ENCODE measurements around the gene PKD1. TPM values are rescaled to one million over a fixed set of nuclear protein-coding genes. Genes with fewer than 3 reads are reported as not detected.

The PKD1 gene
- total RNA-seq, 1 donor from 2014 or later: 80.2 TPM

DNA sequence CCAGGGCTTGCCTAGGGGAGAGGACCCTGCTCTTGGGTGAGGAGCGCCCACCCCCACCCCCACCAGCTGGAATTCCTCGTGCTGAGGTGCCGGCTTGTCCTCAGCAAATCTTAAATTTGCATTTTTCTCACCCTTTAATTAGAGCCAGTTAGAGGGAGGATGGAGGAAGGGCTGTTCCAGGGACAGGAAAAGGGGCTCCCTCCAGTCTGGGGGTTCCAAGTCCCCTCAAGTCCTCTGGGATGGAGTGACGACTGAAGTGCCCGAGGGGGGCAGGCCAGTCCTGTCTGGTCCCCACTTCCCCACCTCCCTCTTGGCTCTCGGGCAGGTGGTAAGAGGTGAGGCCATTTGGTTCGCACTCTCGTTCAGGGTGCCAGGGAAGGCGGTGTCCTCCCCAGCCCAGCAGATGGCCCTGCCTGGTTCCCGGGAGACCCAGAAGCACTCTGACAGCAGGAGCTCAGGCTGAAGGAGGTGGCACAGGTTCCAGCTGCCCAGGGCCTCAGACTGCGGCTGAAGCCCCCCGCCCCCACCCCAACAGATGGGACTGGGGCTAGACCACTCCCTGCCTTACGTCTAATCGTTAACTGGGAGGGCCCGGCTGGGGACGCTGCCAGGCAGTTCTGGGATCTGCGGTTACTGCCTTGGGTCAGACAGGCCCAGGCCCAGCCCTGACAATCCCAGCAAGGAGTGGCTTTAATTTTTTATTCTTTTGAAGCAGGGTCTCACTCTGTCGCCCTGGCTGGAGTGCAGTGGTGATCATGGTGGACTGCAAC lies 14.9 kb upstream of the PKD1 start:
- H3K4me3 ChIP-seq (ENCODE audit: low read depth, low read length): no peak overlapping the region
- no peak for DNase-seq (ENCODE audit: low read depth)
- TF ChIP-seq, protein P1, sequence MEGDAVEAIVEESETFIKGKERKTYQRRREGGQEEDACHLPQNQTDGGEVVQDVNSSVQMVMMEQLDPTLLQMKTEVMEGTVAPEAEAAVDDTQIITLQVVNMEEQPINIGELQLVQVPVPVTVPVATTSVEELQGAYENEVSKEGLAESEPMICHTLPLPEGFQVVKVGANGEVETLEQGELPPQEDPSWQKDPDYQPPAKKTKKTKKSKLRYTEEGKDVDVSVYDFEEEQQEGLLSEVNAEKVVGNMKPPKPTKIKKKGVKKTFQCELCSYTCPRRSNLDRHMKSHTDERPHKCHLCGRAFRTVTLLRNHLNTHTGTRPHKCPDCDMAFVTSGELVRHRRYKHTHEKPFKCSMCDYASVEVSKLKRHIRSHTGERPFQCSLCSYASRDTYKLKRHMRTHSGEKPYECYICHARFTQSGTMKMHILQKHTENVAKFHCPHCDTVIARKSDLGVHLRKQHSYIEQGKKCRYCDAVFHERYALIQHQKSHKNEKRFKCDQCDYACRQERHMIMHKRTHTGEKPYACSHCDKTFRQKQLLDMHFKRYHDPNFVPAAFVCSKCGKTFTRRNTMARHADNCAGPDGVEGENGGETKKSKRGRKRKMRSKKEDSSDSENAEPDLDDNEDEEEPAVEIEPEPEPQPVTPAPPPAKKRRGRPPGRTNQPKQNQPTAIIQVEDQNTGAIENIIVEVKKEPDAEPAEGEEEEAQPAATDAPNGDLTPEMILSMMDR (conservative IDR thresholded peaks at IDR 0.05; ENCODE audit: low read depth, low read length): no peak

GRCh38 chr16:2149630-2150417 lies 14.1 kb upstream of the PKD1 start:
- no peak for DNase-seq (ENCODE audit: low read depth)
- TF ChIP-seq, protein P1 (conservative IDR thresholded peaks at IDR 0.05; ENCODE audit: low read depth, low read length): no peak
- no peak overlapping the region for H3K4me3 ChIP-seq (ENCODE audit: low read depth, low read length)

GRCh38 chr16:2148714-2149629 lies 13.3 kb upstream of the PKD1 start:
- H3K4me3 ChIP-seq (ENCODE audit: low read depth, low read length): peak overlapping the region; percentile 52
- TF ChIP-seq, protein P1 (conservative IDR thresholded peaks at IDR 0.05; ENCODE audit: low read depth, low read length): no peak
- DNase-seq (ENCODE audit: low read depth): no peak

- DNase-seq (ENCODE audit: low read depth): no peak
- peak within 1 kb of the TSS; percentile 56 for H3K4me3 ChIP-seq (ENCODE audit: low read depth, low read length)
- TF ChIP-seq, protein P1 (conservative IDR thresholded peaks at IDR 0.05; ENCODE audit: low read depth, low read length): no peak
These were observed 12.4 kb upstream of the PKD1 start, which contains the start of gene RAB26 for GRCh38 chr16:2147981-2148671. Gene RAB26, plus strand, starts transcription at chr16:2148625. Its CDS starts 159 bp downstream, at chr16:2148784.

- TF ChIP-seq, protein P1 (conservative IDR thresholded peaks at IDR 0.05; ENCODE audit: low read depth, low read length): no peak
- H3K4me3 ChIP-seq (ENCODE audit: low read depth, low read length): no peak overlapping the region
- DNase-seq (ENCODE audit: low read depth): no peak
These were observed 11.7 kb upstream of the PKD1 start for GRCh38 chr16:2147378-2147777.

DNA sequence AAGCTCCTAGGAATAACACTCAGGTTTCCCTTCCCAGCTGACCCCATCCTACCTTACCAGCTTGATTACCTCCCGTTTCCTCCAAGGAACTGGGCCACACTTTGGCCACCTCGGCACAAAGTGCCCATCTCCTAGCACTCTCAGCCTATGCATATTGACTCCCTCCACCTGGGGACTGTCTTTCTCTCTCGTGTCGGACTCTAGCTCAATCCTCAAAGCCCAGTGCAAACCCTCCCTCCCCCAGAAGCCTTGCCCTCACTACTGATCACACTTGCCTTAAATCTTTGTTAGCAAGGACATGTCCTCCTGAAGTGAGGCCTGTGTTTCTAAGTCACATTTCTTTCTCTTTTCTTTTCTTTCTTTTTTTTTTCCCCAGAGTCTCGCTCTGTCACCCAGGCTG lies 10.1 kb upstream of the PKD1 start:
- H3K4me3 ChIP-seq (ENCODE audit: low read depth, low read length): no peak overlapping the region
- DNase-seq (ENCODE audit: low read depth): no peak
- TF ChIP-seq, protein P1 (conservative IDR thresholded peaks at IDR 0.05; ENCODE audit: low read depth, low read length): no peak

Data from epithelial cell of proximal tubule (primary cell).